Activated CD4-positive, alpha-beta T cell treated with anti-CD3 and anti-CD28 coated beads for 48 hours (primary cell): Measurements from ENCODE around the gene CCDC30.

ENCODE experiments used
- DNase-seq: peaks from one replicate; pipeline ENCODE4 v3.0.0-alpha.2; 2020

The CCDC30 gene

GRCh38 chr1:42703888-42704464 lies 240.9 kb downstream of the CCDC30 start:
- DNase-seq = no peak
